ENCODE data around the gene AHDC1. TPM values are rescaled to one million over a fixed set of nuclear protein-coding genes. Genes with fewer than 3 reads are reported as not detected.

The AHDC1 gene
- total and polyA plus RNA-seq, 2 of the 13 experiments (the other 11 are each of a cell fraction or from before 2014, with no cell fraction given), result 1.0 to 2.7 TPM

DNA sequence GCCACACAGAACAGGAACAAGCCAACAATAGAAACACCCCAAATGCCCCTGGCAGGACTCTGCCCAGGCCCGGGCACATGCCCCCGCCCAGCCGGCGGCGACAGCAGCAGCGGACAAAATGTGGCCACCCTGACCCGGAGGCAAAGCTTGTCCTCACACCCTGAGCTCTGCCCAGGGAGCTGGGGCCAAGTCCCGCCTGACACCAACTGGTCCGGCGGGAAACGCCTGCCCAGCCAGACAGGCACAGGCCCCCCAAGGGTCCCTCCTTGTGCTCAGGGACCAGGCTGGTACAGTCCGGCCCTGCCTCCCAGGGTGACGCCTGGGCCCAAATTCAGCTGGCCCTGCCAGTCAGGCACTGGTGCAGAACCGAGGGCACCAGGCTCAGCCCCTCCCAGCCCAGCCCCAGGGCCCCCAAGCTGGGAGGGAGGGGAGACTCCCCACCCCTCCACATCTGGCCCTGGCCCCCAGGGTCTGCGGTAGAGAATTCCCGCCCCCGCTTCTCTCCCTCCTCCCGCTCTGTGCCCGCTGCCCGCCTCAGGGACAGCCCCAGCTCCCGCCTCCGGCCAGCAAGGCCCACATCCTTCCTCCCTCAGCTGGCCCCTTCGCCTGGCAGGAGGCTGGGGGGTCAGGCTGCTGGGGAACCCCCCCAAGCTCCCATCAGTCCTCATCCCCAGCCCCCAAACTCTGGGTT, 2.0 kb downstream of the AHDC1 start (continued):
- TF ChIP-seq KDM4B (CRISPR knock-in tag; IDR thresholded peaks at IDR 0.05), result no peak
- no peak for TF ChIP-seq SRSF9 (IDR thresholded peaks at IDR 0.05; ENCODE audit: borderline replicate concordance, insufficient read depth, low read depth, low read length, poor library complexity, severe bottlenecking)
- TF ChIP-seq HDAC1 (CRISPR knock-in tag; IDR thresholded peaks at IDR 0.05), result peak; percentile 43; the same call in 1 of the 2 replicates
- TF ChIP-seq, protein P1, sequence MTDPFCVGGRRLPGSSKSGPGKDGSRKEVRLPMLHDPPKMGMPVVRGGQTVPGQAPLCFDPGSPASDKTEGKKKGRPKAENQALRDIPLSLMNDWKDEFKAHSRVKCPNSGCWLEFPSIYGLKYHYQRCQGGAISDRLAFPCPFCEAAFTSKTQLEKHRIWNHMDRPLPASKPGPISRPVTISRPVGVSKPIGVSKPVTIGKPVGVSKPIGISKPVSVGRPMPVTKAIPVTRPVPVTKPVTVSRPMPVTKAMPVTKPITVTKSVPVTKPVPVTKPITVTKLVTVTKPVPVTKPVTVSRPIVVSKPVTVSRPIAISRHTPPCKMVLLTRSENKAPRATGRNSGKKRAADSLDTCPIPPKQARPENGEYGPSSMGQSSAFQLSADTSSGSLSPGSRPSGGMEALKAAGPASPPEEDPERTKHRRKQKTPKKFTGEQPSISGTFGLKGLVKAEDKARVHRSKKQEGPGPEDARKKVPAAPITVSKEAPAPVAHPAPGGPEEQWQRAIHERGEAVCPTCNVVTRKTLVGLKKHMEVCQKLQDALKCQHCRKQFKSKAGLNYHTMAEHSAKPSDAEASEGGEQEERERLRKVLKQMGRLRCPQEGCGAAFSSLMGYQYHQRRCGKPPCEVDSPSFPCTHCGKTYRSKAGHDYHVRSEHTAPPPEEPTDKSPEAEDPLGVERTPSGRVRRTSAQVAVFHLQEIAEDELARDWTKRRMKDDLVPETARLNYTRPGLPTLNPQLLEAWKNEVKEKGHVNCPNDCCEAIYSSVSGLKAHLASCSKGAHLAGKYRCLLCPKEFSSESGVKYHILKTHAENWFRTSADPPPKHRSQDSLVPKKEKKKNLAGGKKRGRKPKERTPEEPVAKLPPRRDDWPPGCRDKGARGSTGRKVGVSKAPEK (CRISPR knock-in tag; IDR thresholded peaks at IDR 0.05; ENCODE audit: borderline replicate concordance), result no peak
- TF ChIP-seq, protein P2, sequence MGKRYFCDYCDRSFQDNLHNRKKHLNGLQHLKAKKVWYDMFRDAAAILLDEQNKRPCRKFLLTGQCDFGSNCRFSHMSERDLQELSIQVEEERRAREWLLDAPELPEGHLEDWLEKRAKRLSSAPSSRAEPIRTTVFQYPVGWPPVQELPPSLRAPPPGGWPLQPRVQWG (CRISPR knock-in tag; IDR thresholded peaks at IDR 0.05; ENCODE audit: borderline replicate concordance, low read depth), result no peak
- TF ChIP-seq ZNF776 (CRISPR knock-in tag; IDR thresholded peaks at IDR 0.05), result no peak
- TF ChIP-seq, protein P3, sequence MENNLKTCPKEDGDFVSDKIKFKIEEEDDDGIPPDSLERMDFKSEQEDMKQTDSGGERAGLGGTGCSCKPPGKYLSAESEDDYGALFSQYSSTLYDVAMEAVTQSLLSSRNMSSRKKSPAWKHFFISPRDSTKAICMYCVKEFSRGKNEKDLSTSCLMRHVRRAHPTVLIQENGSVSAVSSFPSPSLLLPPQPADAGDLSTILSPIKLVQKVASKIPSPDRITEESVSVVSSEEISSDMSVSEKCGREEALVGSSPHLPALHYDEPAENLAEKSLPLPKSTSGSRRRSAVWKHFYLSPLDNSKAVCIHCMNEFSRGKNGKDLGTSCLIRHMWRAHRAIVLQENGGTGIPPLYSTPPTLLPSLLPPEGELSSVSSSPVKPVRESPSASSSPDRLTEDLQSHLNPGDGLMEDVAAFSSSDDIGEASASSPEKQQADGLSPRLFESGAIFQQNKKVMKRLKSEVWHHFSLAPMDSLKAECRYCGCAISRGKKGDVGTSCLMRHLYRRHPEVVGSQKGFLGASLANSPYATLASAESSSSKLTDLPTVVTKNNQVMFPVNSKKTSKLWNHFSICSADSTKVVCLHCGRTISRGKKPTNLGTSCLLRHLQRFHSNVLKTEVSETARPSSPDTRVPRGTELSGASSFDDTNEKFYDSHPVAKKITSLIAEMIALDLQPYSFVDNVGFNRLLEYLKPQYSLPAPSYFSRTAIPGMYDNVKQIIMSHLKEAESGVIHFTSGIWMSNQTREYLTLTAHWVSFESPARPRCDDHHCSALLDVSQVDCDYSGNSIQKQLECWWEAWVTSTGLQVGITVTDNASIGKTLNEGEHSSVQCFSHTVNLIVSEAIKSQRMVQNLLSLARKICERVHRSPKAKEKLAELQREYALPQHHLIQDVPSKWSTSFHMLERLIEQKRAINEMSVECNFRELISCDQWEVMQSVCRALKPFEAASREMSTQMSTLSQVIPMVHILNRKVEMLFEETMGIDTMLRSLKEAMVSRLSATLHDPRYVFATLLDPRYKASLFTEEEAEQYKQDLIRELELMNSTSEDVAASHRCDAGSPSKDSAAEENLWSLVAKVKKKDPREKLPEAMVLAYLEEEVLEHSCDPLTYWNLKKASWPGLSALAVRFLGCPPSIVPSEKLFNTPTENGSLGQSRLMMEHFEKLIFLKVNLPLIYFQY (CRISPR knock-in tag; IDR thresholded peaks at IDR 0.05; ENCODE audit: borderline replicate concordance), result no peak
- TF ChIP-seq MAFF (IDR thresholded peaks at IDR 0.05; ENCODE audit: low read depth, low read length), result no peak
- TF ChIP-seq MZF1 (CRISPR knock-in tag; IDR thresholded peaks at IDR 0.05; ENCODE audit: borderline replicate concordance), result no peak
- 0 out of 2 replicates have a peak, but pooled peaks have one; percentile 21 for TF ChIP-seq KDM5B (CRISPR knock-in tag; IDR thresholded peaks at IDR 0.05; ENCODE audit: borderline replicate concordance)
- TF ChIP-seq ZNF749 (CRISPR knock-in tag; IDR thresholded peaks at IDR 0.05; ENCODE audit: borderline replicate concordance), result no peak
- no peak for TF ChIP-seq ZC3H13 (CRISPR knock-in tag; IDR thresholded peaks at IDR 0.05)
- TF ChIP-seq ZNF263 (CRISPR knock-in tag; IDR thresholded peaks at IDR 0.05), result peak; percentile 90
- TF ChIP-seq, protein P4, sequence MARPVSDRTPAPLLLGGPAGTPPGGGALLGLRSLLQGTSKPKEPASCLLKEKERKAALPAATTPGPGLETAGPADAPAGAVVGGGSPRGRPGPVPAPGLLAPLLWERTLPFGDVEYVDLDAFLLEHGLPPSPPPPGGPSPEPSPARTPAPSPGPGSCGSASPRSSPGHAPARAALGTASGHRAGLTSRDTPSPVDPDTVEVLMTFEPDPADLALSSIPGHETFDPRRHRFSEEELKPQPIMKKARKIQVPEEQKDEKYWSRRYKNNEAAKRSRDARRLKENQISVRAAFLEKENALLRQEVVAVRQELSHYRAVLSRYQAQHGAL (CRISPR knock-in tag; IDR thresholded peaks at IDR 0.05; ENCODE audit: not compliant biosample characterization), result no peak
- TF ChIP-seq, protein P5, sequence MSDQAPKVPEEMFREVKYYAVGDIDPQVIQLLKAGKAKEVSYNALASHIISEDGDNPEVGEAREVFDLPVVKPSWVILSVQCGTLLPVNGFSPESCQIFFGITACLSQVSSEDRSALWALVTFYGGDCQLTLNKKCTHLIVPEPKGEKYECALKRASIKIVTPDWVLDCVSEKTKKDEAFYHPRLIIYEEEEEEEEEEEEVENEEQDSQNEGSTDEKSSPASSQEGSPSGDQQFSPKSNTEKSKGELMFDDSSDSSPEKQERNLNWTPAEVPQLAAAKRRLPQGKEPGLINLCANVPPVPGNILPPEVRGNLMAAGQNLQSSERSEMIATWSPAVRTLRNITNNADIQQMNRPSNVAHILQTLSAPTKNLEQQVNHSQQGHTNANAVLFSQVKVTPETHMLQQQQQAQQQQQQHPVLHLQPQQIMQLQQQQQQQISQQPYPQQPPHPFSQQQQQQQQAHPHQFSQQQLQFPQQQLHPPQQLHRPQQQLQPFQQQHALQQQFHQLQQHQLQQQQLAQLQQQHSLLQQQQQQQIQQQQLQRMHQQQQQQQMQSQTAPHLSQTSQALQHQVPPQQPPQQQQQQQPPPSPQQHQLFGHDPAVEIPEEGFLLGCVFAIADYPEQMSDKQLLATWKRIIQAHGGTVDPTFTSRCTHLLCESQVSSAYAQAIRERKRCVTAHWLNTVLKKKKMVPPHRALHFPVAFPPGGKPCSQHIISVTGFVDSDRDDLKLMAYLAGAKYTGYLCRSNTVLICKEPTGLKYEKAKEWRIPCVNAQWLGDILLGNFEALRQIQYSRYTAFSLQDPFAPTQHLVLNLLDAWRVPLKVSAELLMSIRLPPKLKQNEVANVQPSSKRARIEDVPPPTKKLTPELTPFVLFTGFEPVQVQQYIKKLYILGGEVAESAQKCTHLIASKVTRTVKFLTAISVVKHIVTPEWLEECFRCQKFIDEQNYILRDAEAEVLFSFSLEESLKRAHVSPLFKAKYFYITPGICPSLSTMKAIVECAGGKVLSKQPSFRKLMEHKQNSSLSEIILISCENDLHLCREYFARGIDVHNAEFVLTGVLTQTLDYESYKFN (CRISPR knock-in tag; conservative IDR thresholded peaks at IDR 0.05), result 0 out of 2 replicates have a peak, but pooled peaks have one; percentile 21

Measured in HepG2 (cell line).